ENCODE results near the gene PTGIR.

The PTGIR gene

DNA sequence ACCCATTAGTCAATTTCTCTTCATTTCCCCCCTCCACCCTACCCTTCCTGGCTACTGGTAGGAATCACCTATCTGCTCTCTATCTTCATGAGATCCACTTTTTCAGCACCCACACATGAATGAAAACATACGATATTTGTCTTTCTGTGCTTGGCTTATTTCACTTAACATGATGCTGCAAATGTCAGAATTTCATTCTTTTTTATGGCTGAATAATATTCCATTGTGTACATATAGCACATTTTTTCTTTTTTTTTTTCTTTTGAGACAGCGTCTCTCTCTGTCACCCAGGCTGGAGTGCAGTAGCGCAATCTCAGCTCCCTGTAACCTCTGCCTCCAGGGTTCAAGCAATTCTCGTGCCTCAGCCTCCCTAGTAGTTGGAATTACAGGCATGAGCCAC, 33.6 kb downstream of the PTGIR start:
- Histone ChIP-seq H3K27ac (no peak overlapping the region), H3K9me3 (ENCODE audit: low read depth, low read length) (no peaks in the 10 kb centered on the region), H3K4me3 (no peak overlapping the region), H3K9ac (ENCODE audit: insufficient read length) (no peak overlapping the region), H3K36me3 (ENCODE audit: insufficient read depth, low read length) (no peaks in the 10 kb centered on the region)
- TF ChIP-seq FOXP2 (optimal IDR thresholded peaks at IDR 0.05; ENCODE audit: control extremely low read depth, extremely low read length, insufficient read depth): no peak
- no peak for TF ChIP-seq EZH2 (IDR thresholded peaks at IDR 0.05)
- TF ChIP-seq POLR2AphosphoS5 (IDR thresholded peaks at IDR 0.05; ENCODE audit: borderline replicate concordance, low read depth, low read length): no peak
- no peak for DNase-seq (ENCODE audit: low read depth, low spot score)

DNA sequence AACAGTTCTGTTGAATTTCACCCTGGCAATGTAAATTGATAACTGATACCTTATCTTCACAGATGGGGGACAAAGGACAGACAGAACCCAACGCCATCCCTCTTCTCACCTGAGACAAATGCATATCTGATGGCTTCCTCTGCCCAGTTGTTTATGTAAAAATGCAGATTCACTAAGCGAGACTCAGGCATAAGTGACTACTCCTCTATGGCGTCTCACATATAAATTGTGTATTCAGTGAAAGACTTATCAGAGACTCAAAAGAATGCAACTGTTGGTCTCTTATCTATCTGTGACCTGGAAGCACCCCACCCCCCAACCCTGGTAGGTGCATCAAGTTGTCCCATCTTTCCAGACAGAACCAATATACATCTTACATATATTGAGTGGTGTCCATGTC, 37.0 kb downstream of the PTGIR start:
- no peaks in the 10 kb centered on the region for H3K36me3 ChIP-seq (ENCODE audit: insufficient read depth, low read length)
- H3K9ac ChIP-seq (ENCODE audit: insufficient read length): no peak overlapping the region
- no peak for DNase-seq (ENCODE audit: low read depth, low spot score)
- H3K9me3 ChIP-seq (ENCODE audit: low read depth, low read length): no peaks in the 10 kb centered on the region
- no peak overlapping the region for H3K27ac ChIP-seq
- TF ChIP-seq FOXP2 (optimal IDR thresholded peaks at IDR 0.05; ENCODE audit: control extremely low read depth, extremely low read length, insufficient read depth): no peak
- TF ChIP-seq POLR2AphosphoS5 (IDR thresholded peaks at IDR 0.05; ENCODE audit: borderline replicate concordance, low read depth, low read length): no peak
- TF ChIP-seq EZH2 (IDR thresholded peaks at IDR 0.05): no peak
- no peak overlapping the region for H3K4me3 ChIP-seq

DNA sequence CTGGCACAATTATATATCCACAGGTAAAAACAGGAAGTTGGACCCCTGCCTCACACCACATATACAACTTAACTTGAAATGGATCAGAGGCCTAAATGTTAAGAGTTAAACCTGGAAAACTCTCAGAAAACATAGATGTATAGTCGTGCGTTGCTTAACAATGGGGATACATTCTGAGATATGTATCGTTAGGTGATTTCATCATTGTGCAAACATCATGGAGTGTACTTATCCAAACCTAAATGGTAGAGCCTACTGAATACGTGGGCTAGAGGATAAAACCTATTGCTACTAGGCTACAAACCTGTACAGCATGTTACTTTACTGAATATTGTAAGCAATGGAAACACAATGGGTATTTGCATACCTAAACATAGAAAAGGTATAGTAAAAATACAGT, 38.6 kb downstream of the PTGIR start:
- no peaks in the 10 kb centered on the region for H3K36me3 ChIP-seq (ENCODE audit: insufficient read depth, low read length)
- no peak for DNase-seq (ENCODE audit: low read depth, low spot score)
- H3K9me3 ChIP-seq (ENCODE audit: low read depth, low read length): no peaks in the 10 kb centered on the region
- H3K9ac ChIP-seq (ENCODE audit: insufficient read length): no peak overlapping the region
- H3K4me3 ChIP-seq: no peak overlapping the region
- H3K27ac ChIP-seq: no peak overlapping the region
- TF ChIP-seq POLR2AphosphoS5 (IDR thresholded peaks at IDR 0.05; ENCODE audit: borderline replicate concordance, low read depth, low read length) (no peak), EZH2 (IDR thresholded peaks at IDR 0.05) (no peak), FOXP2 (optimal IDR thresholded peaks at IDR 0.05; ENCODE audit: control extremely low read depth, extremely low read length, insufficient read depth) (no peak)

DNA sequence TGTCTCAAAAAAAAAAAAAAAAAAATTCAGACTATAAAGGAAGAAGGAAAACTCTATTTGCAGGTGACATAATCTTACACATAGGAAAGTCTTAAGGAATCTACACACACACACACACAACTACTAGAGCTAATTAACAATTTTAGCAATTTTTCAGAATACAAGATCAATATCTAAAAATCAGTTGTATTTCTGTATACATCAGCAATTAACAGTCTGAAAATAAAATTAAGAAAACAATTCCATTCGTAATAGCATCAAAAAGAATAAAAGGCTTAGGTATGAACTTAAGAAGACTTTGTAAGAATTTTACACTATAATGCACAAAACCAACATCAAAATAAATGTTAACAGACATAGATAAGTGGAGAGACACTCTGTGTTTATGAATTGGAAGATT, 39.4 kb downstream of the PTGIR start:
- Histone ChIP-seq H3K36me3 (ENCODE audit: insufficient read depth, low read length) (no peaks in the 10 kb centered on the region), H3K4me3 (no peak overlapping the region), H3K9ac (ENCODE audit: insufficient read length) (no peak overlapping the region), H3K9me3 (ENCODE audit: low read depth, low read length) (no peaks in the 10 kb centered on the region), H3K27ac (no peak overlapping the region)
- TF ChIP-seq FOXP2 (optimal IDR thresholded peaks at IDR 0.05; ENCODE audit: control extremely low read depth, extremely low read length, insufficient read depth) (no peak), EZH2 (IDR thresholded peaks at IDR 0.05) (no peak), POLR2AphosphoS5 (IDR thresholded peaks at IDR 0.05; ENCODE audit: borderline replicate concordance, low read depth, low read length) (no peak)
- DNase-seq (ENCODE audit: low read depth, low spot score): no peak

DNA sequence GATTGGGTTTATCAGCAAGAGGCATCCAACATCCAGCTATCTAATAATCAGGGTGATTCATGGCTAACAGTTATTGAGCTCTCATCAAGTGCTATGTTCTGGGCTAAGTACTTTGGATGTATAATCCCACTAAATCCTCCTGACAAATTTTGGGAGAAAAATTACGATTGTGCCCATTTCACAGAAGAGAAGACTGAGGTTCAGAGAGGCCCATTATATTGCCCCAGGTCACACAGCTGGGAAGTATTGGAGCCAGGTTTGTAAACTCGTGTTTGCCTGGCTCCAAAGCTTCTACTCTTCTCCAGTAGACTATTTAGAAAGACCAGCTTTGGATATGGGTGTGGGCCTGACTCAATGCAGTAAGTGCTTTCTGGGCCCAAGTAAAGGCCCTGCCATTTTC, 44.6 kb downstream of the PTGIR start:
- no peaks in the 10 kb centered on the region for H3K36me3 ChIP-seq (ENCODE audit: insufficient read depth, low read length)
- H3K9ac ChIP-seq (ENCODE audit: insufficient read length): no peak overlapping the region
- no peak overlapping the region for H3K27ac ChIP-seq
- DNase-seq (ENCODE audit: low read depth, low spot score): no peak
- H3K4me3 ChIP-seq: no peak overlapping the region
- no peaks in the 10 kb centered on the region for H3K9me3 ChIP-seq (ENCODE audit: low read depth, low read length)
- TF ChIP-seq FOXP2 (optimal IDR thresholded peaks at IDR 0.05; ENCODE audit: control extremely low read depth, extremely low read length, insufficient read depth) (no peak), EZH2 (IDR thresholded peaks at IDR 0.05) (no peak), POLR2AphosphoS5 (IDR thresholded peaks at IDR 0.05; ENCODE audit: borderline replicate concordance, low read depth, low read length) (no peak)

DNA sequence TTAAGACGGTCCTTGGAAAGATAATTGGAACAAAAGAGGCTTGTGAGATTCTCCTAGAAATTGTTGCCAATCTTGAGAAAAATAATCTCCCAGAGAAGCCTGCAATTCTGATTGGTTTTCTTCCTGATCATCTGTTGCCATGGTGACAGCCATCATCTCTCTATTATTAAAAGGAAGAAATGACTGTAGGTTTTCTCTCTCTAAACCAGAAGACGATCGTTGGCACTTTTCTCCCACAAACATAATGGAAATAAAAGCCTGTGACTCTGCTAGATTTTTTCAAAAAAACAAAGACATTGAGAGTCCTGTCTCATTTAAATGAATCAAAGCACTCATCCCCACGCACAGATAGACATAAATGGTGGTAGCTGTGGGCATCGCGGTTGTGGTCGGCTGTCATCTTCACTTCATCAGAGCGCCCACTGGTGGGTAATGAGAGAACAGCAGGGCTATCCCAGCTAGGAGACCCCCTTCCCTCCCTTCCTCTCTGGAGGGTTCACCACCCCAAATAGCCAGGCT, 45.5 kb downstream of the PTGIR start:
- Histone ChIP-seq H3K9ac (ENCODE audit: insufficient read length) (no peak overlapping the region), H3K4me3 (no peak overlapping the region), H3K9me3 (ENCODE audit: low read depth, low read length) (no peaks in the 10 kb centered on the region), H3K27ac (no peak overlapping the region), H3K36me3 (ENCODE audit: insufficient read depth, low read length) (no peaks in the 10 kb centered on the region)
- TF ChIP-seq POLR2AphosphoS5 (IDR thresholded peaks at IDR 0.05; ENCODE audit: borderline replicate concordance, low read depth, low read length) (no peak), EZH2 (IDR thresholded peaks at IDR 0.05) (no peak), FOXP2 (optimal IDR thresholded peaks at IDR 0.05; ENCODE audit: control extremely low read depth, extremely low read length, insufficient read depth) (no peak)
- DNase-seq (ENCODE audit: low read depth, low spot score): no peak

DNA sequence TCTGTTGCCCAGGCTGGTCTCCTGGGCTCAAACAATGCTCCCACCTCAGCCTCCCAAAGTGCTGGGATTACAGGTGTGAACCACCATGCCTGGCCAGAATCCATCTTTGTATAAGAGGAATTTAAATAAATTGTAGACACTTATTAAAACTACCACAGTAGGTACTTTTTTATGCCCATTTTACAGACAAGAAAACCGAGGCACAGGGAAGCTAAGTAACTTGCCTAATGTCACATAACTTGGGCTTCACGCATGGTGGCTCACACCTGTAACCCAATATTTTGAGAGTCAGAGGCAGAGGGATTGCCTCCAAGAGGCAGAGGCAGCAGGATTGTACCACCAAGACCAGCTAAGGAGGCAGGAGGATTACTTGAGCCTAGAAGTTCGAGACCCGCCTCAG, 46.4 kb downstream of the PTGIR start:
- TF ChIP-seq EZH2 (IDR thresholded peaks at IDR 0.05) (no peak), POLR2AphosphoS5 (IDR thresholded peaks at IDR 0.05; ENCODE audit: borderline replicate concordance, low read depth, low read length) (no peak), FOXP2 (optimal IDR thresholded peaks at IDR 0.05; ENCODE audit: control extremely low read depth, extremely low read length, insufficient read depth) (no peak)
- no peak overlapping the region for H3K4me3 ChIP-seq
- no peak overlapping the region for H3K27ac ChIP-seq

DNA sequence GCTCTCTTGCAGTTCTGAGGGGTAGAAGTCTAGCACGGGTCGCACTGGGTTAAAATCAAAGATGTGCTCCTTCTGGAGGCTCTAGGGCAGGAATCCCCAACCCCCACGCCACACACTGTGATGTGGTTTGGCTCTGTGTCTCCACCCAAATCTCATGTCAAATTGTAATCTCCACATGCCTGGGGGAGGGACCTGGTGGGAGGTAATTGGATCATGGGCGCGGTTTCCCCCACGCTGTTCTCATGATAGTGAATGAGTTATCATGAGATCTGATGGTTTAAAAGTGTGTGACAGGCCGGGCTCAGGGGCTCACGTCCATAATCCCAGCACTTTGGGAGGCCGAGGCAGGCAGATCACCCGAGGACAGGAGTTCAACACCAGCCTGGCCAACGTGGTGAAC, 50.4 kb downstream of the PTGIR start:
- no peak overlapping the region for H3K9ac ChIP-seq (ENCODE audit: insufficient read length)
- H3K9me3 ChIP-seq (ENCODE audit: low read depth, low read length): no peaks in the 10 kb centered on the region
- H3K27ac ChIP-seq: no peak overlapping the region
- H3K36me3 ChIP-seq (ENCODE audit: insufficient read depth, low read length): no peaks in the 10 kb centered on the region
- peak overlapping the region; percentile 59 for H3K4me3 ChIP-seq
- no peak for DNase-seq (ENCODE audit: low read depth, low spot score)
- TF ChIP-seq POLR2AphosphoS5 (IDR thresholded peaks at IDR 0.05; ENCODE audit: borderline replicate concordance, low read depth, low read length): no peak
- no peak for TF ChIP-seq EZH2 (IDR thresholded peaks at IDR 0.05)
- TF ChIP-seq FOXP2 (optimal IDR thresholded peaks at IDR 0.05; ENCODE audit: control extremely low read depth, extremely low read length, insufficient read depth): no peak

More for the DNA sequence above, 46.4 kb downstream of the PTGIR start:
- H3K9ac ChIP-seq (ENCODE audit: insufficient read length): no peak overlapping the region
- H3K9me3 ChIP-seq (ENCODE audit: low read depth, low read length): no peaks in the 10 kb centered on the region
- H3K36me3 ChIP-seq (ENCODE audit: insufficient read depth, low read length): no peaks in the 10 kb centered on the region
- no peak for DNase-seq (ENCODE audit: low read depth, low spot score)

Data from SK-N-MC (cell line).